SK-N-MC (cell line): ENCODE measurements around the gene OLIG3.

ENCODE experiments used
- EZH2 ChIP-seq: fragments of 200-600 bp; sonication (generic); IDR thresholded peaks from one replicate; pipeline ENCODE4 v1.6.1; 2017; ENCODE audit warnings: antibody characterized with exemption
- FOXP2 ChIP-seq: optimal IDR thresholded peaks from 2 replicates; pipeline ENCODE3; 2011; ENCODE audit warnings: mild to moderate bottlenecking, moderate library complexity; ENCODE audit not compliant: insufficient read depth; ENCODE audit errors: extremely low read length, control extremely low read depth
- POLR2AphosphoS5 ChIP-seq: IDR thresholded peaks from 2 replicates; pipeline ENCODE4 v1.6.1; 2012; ENCODE audit warnings: mild to moderate bottlenecking, low read depth, low read length, borderline replicate concordance

- TF ChIP-seq POLR2AphosphoS5 (no peak), EZH2 (no peak), FOXP2 (no peak)
These were observed 28.7 kb downstream of the OLIG3 start for GRCh38 chr6:137465378-137466009.
